Loucy (cell line): Measurements from ENCODE around the gene KRTAP5-9.
"Not testable (repeated sequence)": the region's sequence is repeated elsewhere in the genome, so short reads cannot be mapped to it uniquely, and the experiment has no call there.

Experiments
- H2AFZ ChIP-seq: fragments of 200-600 bp; sonication (generic); 2 replicates; pipeline ENCODE4 v1.6.0; 2016; ENCODE audit warnings: antibody characterized with exemption, mild to moderate bottlenecking, low read length, moderate library complexity
- H3F3A ChIP-seq: fragments of 200-600 bp; 2 replicates; pipeline ENCODE4 v1.6.0; 2016; ENCODE audit warnings: antibody characterized with exemption, low read depth, mild to moderate bottlenecking
- H3K27me3 ChIP-seq: fragments of 200-600 bp; sonication (generic); 2 replicates; pipeline ENCODE4 v1.6.1; 2014; ENCODE audit warnings: low read length, mild to moderate bottlenecking; ENCODE audit not compliant: insufficient read depth, poor library complexity, severe bottlenecking
- H3K36me3 ChIP-seq: fragments of 200-600 bp; sonication (generic); 2 replicates; pipeline ENCODE4 v1.6.1; 2016; ENCODE audit warnings: low read length; ENCODE audit not compliant: insufficient read depth
- H3K4me1 ChIP-seq: fragments of 200-600 bp; sonication (generic); 2 replicates; pipeline ENCODE4 v1.5.1; 2014; ENCODE audit warnings: low read length, mild to moderate bottlenecking; ENCODE audit not compliant: insufficient read depth, poor library complexity, severe bottlenecking
- H3K4me2 ChIP-seq: fragments of 200-600 bp; sonication (generic); 2 replicates; pipeline ENCODE4 v1.6.0; 2014; ENCODE audit warnings: antibody characterized with exemption, low read length, low read depth, mild to moderate bottlenecking; ENCODE audit not compliant: poor library complexity, severe bottlenecking
- H3K4me3 ChIP-seq: fragments of 200-600 bp; sonication (generic); 2 replicates; pipeline ENCODE4 v1.5.1; 2014; ENCODE audit warnings: low read length, mild to moderate bottlenecking, mixed read lengths; ENCODE audit not compliant: poor library complexity, severe bottlenecking
- H3K79me2 ChIP-seq: fragments of 200-600 bp; sonication (generic); 2 replicates; pipeline ENCODE4 v1.6.1; 2014; ENCODE audit warnings: low read length; ENCODE audit not compliant: insufficient read depth
- H3K9ac ChIP-seq: fragments of 200-600 bp; sonication (generic); 2 replicates; pipeline ENCODE4 v1.6.0; 2014; ENCODE audit warnings: mild to moderate bottlenecking, low read depth, low read length, moderate library complexity; ENCODE audit not compliant: poor library complexity, severe bottlenecking
- H3K9me2 ChIP-seq: fragments of 200-600 bp; sonication (generic); replicated peaks from 2 replicates; pipeline ENCODE4 v1.6.1; 2016; ENCODE audit warnings: low read depth, low read length, mixed read lengths
- H3K9me3 ChIP-seq: fragments of 200-600 bp; sonication (generic); 2 replicates; pipeline ENCODE4 v1.6.1; 2014; ENCODE audit warnings: mild to moderate bottlenecking, antibody characterized with exemption, low read length, low read depth; ENCODE audit not compliant: insufficient read depth
- H4K20me1 ChIP-seq: fragments of 200-600 bp; sonication (generic); 2 replicates; pipeline ENCODE4 v1.6.0; 2014; ENCODE audit warnings: antibody characterized with exemption, low read length, mild to moderate bottlenecking; ENCODE audit not compliant: insufficient read depth, poor library complexity, severe bottlenecking
- EZH2phosphoT487 ChIP-seq: fragments of 200-600 bp; IDR thresholded peaks from 2 replicates; pipeline ENCODE4 v1.6.1; 2018; ENCODE audit warnings: antibody characterized with exemption, mild to moderate bottlenecking, moderate library complexity, borderline replicate concordance
- TF ChIP-seq, protein P1 (sequence below): fragments of 200-600 bp; sonication (generic); conservative IDR thresholded peaks from 2 replicates; pipeline ENCODE4 v1.5.1; 2014; ENCODE audit warnings: mild to moderate bottlenecking, antibody characterized with exemption, low read length

Gene KRTAP5-9

DNA sequence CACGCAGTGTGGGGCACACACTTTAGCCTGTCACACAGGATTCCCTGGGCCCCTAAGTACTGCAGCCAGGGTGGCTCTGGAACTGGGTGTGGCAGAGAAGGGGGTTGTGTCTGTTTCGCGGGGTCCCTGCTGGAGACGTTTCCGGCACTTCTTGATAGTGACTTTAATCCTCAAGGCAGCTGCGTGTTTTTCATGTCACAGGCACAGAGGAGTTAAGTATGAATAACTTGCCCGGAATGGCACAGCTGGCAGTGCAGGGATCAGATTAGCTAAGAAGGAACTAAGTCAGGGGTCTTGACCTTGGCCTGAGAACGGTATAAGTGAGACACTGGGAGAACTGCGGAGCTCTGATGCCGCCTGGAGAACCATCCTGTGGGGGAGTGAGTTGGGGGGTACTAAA, 28.7 kb upstream of the KRTAP5-9 start:
- no peaks in the 10 kb centered on the region for H3F3A ChIP-seq
- H3K36me3 ChIP-seq = no peaks in the 10 kb centered on the region
- H3K27me3 ChIP-seq = no peaks in the 10 kb centered on the region
- no peak overlapping the region for H3K9ac ChIP-seq
- no peaks in the 10 kb centered on the region for H3K9me2 ChIP-seq
- TF ChIP-seq, protein P1, sequence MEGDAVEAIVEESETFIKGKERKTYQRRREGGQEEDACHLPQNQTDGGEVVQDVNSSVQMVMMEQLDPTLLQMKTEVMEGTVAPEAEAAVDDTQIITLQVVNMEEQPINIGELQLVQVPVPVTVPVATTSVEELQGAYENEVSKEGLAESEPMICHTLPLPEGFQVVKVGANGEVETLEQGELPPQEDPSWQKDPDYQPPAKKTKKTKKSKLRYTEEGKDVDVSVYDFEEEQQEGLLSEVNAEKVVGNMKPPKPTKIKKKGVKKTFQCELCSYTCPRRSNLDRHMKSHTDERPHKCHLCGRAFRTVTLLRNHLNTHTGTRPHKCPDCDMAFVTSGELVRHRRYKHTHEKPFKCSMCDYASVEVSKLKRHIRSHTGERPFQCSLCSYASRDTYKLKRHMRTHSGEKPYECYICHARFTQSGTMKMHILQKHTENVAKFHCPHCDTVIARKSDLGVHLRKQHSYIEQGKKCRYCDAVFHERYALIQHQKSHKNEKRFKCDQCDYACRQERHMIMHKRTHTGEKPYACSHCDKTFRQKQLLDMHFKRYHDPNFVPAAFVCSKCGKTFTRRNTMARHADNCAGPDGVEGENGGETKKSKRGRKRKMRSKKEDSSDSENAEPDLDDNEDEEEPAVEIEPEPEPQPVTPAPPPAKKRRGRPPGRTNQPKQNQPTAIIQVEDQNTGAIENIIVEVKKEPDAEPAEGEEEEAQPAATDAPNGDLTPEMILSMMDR = no peak
- no peak for TF ChIP-seq EZH2phosphoT487
- no peaks in the 10 kb centered on the region for H4K20me1 ChIP-seq
- no peaks in the 10 kb centered on the region for H3K79me2 ChIP-seq
- no peak overlapping the region for H2AFZ ChIP-seq
- H3K4me2 ChIP-seq = no peak overlapping the region
- H3K4me1 ChIP-seq = no peaks in the 10 kb centered on the region
- no peak overlapping the region for H3K4me3 ChIP-seq
- H3K9me3 ChIP-seq = no peaks in the 10 kb centered on the region

DNA sequence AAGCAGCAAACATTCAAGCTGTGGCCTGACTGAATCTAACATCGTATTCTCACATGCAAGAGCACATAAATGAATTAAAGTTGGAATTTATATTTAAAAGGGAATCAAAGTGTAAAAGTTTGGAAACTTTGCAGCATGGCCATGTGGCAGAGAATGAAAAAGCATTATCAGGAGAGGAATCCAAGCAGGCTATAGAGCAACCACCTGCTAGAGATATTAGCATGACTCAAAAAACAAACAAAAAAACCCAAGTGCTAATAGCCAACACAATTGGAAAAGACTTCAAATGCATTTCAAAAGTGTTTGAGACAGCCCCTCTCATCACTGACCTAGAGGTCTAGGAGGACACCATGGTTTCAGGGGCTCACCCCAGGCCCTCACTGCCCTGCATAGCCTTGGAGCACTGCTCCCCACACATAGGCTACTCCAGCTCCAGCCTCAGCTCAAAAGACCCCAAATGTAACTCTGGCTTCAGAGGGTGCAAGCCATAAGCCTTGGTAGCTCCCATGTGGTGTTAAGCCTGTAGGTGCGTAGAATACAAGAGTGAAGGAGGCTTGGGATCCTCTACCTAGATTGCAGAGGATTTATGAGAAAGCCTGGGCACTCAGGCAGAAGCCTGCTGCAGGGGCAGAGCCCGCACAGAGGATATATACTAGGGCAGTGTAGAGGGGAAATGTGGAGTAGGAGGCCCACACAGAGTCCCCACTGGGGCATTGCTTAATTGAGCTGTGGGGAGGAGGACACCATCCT, 22.9 kb upstream of the KRTAP5-9 start:
- H3K4me1 ChIP-seq = no peaks in the 10 kb centered on the region
- H3K4me2 ChIP-seq = no peak overlapping the region
- H4K20me1 ChIP-seq = no peaks in the 10 kb centered on the region

DNA sequence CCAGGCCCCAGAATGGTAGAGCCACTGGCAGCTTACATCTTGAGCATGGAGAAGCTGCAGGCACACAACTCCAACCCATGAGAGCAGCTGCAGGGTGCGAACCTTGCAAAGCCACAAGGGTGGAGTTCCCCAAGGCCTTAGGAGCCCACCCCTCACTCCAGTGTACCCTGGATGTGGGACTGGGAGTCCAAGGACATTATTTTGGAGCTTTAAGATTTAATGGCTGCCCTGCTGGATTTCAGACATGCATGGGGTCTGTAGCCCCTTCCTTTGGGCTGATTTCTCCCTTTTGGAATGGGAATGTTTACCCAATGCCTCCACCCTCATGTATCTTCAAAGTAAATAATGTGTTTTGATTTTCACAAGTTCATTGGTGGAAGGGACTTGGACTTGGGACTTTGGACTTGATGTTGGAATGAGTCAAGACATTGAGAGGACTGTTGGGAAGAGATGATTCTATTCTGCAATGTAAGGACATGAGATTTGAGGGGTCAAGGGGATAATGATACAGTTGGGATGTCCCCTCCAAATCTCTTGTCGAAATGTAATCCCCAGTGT, 22.2 kb upstream of the KRTAP5-9 start:
- H3K9ac ChIP-seq = no peak overlapping the region
- no peak overlapping the region for H2AFZ ChIP-seq
- H3K4me3 ChIP-seq = no peak overlapping the region
- no peaks in the 10 kb centered on the region for H4K20me1 ChIP-seq
- no peaks in the 10 kb centered on the region for H3K79me2 ChIP-seq
- H3K36me3 ChIP-seq = no peaks in the 10 kb centered on the region
- no peaks in the 10 kb centered on the region for H3K27me3 ChIP-seq
- H3K4me2 ChIP-seq = no peak overlapping the region
- TF ChIP-seq, protein P1 = no peak
- no peak for TF ChIP-seq EZH2phosphoT487
- H3F3A ChIP-seq = no peaks in the 10 kb centered on the region
- H3K9me3 ChIP-seq = no peaks in the 10 kb centered on the region
- H3K4me1 ChIP-seq = no peaks in the 10 kb centered on the region
- H3K9me2 ChIP-seq = no peaks in the 10 kb centered on the region

More for the DNA sequence above, 22.9 kb upstream of the KRTAP5-9 start:
- H3K36me3 ChIP-seq = no peaks in the 10 kb centered on the region
- no peak overlapping the region for H3K9ac ChIP-seq
- TF ChIP-seq, protein P1 = no peak
- TF ChIP-seq EZH2phosphoT487 = no peak
- no peaks in the 10 kb centered on the region for H3K79me2 ChIP-seq
- no peaks in the 10 kb centered on the region for H3K9me3 ChIP-seq
- no peaks in the 10 kb centered on the region for H3F3A ChIP-seq
- H2AFZ ChIP-seq = no peak overlapping the region
- no peaks in the 10 kb centered on the region for H3K27me3 ChIP-seq
- no peak overlapping the region for H3K4me3 ChIP-seq
- H3K9me2 ChIP-seq = no peaks in the 10 kb centered on the region

DNA sequence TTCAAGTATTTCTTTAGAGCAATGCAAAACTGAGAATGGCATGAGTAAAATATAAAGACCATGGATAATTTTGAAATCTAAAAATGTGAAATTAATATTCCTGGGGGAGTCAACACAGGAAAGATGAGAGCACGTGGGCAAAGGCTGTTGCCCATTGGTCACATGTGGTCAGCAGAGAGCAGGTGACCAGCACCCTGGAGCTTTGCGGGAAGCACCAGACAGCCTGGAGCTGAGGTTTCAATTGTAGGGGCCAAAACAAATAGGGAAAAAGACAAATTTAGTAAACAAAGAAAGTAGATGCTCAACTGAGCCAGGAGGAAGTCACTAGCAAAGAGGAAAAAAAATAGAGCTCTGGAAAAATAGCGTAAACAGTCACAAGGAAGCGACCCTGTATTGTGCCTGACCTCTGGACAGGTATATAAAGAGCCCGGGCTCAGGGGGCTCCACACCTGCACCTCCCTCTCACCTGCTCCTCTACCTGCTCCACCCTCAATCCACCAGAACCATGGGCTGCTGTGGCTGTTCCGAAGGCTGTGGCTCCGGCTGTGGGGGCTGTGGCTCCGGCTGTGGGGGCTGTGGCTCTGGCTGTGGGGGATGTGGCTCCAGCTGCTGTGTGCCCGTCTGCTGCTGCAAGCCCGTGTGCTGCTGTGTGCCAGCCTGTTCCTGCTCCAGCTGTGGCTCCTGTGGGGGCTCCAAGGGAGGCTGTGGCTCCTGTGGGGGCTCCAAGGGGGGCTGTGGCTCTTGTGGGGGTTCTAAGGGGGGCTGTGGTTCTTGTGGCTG, 21.2 kb upstream of the KRTAP5-9 start, which contains the start of gene KRTAP5-7:
TSS of gene KRTAP5-7 (plus strand) at position 472 of the 780 bp plus-strand sequence. CDS start at position 506, 34 bp downstream.
- not testable (repeated sequence) for H3K9me3 ChIP-seq, H2AFZ ChIP-seq, H3F3A ChIP-seq, H3K4me1 ChIP-seq, H3K4me2 ChIP-seq, H4K20me1 ChIP-seq, H3K9me2 ChIP-seq, H3K79me2 ChIP-seq, H3K27me3 ChIP-seq, H3K36me3 ChIP-seq, H3K4me3 ChIP-seq, H3K9ac ChIP-seq
